ENCODE measurements around the gene PTS.

PTS gene

GRCh38 chr11:112266410-112266778 is 40.2 kb downstream of the PTS start:
- no peak for DNase-seq (ENCODE audit: low read depth)

- DNase-seq (ENCODE audit: low read depth) = no peak
These were observed 41.0 kb downstream of the PTS start for GRCh38 chr11:112267188-112267591.

GRCh38 chr11:112268406-112268805 is 42.2 kb downstream of the PTS start:
- DNase-seq (ENCODE audit: low read depth) = no peak

- no peak for DNase-seq (ENCODE audit: low read depth)
These were observed 42.9 kb downstream of the PTS start for GRCh38 chr11:112269139-112269538.

GRCh38 chr11:112270551-112271180 is 44.4 kb downstream of the PTS start:
- no peak for DNase-seq (ENCODE audit: low read depth)

- no peak for DNase-seq (ENCODE audit: low read depth)
These were observed 45.0 kb downstream of the PTS start for GRCh38 chr11:112271242-112271641.

GRCh38 chr11:112273066-112273465 is 46.8 kb downstream of the PTS start:
- no peak for DNase-seq (ENCODE audit: low read depth)

GRCh38 chr11:112274007-112274783 is 48.0 kb downstream of the PTS start:
- no peak for DNase-seq (ENCODE audit: low read depth)

GRCh38 chr11:112277029-112277428 is 50.8 kb downstream of the PTS start:
- DNase-seq (ENCODE audit: low read depth) = no peak

- no peak for DNase-seq (ENCODE audit: low read depth)
These were observed 51.7 kb downstream of the PTS start for GRCh38 chr11:112277941-112278340.

- no peak for DNase-seq (ENCODE audit: low read depth)
These were observed 52.6 kb downstream of the PTS start for GRCh38 chr11:112278803-112279202.

GRCh38 chr11:112279901-112280267 is 53.7 kb downstream of the PTS start:
- DNase-seq (ENCODE audit: low read depth) = peak; percentile 77

GRCh38 chr11:112280268-112281126 is 54.3 kb downstream of the PTS start:
- peak; percentile 42 for DNase-seq (ENCODE audit: low read depth)

GRCh38 chr11:112281726-112282125 is 55.5 kb downstream of the PTS start:
- DNase-seq (ENCODE audit: low read depth) = no peak

All from activated T-cell treated with anti-CD3 and anti-CD28 coated beads for 1 hour (primary cell).